NCI-H187 treated with DMSO at 0.1 percent for 48 hours (cell line): Measurements from ENCODE around the gene CPNE4.

Source experiments
- DNase-seq: peaks from one replicate; lab custom pipeline; 2025; lab: John Stamatoyannopoulos, UW

Gene CPNE4

DNA sequence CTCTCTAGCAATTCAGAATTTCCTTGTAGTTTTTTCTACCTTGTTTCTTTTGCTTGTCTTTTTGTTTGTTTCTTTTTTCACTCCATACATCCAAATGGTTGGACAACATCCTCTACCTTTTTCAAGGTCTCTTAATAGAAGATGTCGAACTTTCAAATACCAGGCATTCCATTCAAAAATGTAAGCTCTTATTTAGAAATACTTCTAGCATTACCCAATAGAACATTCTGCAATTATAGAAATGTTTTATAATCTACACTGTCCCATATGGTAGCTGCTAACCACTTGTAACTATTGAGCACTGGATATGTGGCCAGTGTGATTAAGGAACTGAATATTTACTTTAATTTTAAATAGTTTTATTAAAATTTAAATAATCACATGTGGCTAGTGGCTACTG lies 335.8 kb downstream of the CPNE4 start:
- no peak for DNase-seq

DNA sequence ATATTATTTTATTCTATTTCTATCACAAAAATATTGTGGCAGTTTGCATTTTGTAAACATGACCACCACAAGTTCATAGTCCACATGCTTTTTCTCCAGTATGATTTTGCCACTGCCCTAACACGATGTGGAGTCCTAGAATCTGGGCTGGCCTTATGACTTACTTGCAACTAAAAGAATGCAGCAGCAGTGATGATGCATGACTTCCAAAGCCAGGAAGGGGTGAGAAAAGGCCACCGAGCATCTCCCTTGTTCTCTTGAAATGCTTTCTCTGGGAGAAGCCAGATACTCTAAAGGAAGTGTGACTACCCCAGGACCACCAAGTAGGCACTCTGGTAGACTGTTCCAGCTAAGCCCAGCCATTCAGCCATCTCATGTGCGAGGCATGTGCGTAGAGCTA lies 340.4 kb downstream of the CPNE4 start:
- no peak for DNase-seq

DNA sequence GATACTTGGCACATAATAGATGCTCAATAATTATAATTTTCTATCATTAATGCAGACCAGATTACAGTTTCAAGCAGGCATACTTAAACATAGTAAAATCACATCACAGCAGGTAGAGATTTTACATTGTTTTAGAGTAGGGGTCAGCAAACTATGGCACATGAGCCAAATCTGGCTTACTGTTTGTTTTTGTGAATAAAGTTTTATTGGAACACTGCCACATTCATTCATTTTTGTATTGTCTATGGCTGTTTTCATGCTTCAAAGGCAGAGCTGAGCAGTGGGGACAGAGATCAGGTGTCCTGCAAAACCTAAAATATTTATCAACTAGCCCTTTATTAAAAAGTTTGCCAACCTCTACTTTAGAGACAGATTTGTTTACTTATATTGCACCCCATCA lies 342.5 kb downstream of the CPNE4 start:
- DNase-seq: no peak

DNA sequence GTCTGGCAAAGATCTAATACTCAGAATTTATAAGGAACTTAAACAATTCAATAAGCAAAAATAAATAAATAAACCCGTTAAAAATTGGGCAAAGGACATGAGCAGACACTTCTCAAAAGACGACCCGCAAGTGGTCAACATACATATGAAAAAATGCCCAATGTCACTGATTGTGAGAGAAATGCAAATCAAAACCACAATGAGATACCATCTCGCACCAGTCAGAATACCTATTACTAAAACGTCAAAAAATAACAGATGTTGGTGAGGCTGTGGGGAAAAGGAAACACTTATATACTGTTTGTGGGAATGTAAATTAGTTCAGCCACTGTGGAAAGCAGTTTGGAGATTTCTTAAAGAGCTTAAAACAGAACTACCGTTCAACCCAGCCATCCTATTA lies 344.0 kb downstream of the CPNE4 start:
- DNase-seq: no peak

DNA sequence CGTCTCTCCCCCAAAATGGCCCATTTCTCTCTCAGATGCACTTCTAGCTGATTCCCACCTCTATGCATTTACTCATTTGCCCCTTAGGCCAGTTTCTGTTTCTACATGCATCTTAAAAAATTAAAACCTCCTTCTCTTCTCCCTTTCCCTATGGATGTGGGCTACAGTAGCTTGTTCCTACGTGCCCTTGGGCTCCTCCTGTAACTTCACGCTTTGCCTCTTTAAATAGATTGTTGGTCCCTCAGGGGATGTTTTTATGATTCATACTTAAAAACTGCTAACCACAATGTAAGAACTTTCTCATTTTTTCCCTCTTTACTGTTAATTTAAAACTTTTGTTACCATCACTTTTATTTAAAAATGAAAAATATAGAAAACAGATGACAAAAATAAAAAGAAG lies 346.4 kb downstream of the CPNE4 start:
- no peak for DNase-seq

DNA sequence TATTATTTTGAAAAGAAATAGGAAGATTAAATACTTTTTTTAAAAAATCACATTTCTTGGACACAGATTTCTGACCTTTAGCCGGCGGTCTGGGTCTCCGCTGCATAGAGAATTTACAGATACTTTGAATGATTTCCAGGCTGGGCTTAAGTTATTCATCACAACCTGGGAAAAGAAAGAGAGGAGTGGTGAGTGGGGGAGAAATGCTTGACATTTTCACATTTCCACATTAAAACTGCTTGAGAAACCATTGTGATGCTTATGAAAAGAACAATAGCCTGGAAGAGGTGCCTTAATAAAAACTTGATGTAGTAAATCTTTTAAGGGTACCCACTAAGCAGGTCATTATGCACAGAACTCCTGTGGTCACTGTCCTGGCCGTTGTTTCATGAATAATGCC lies 365.2 kb downstream of the CPNE4 start:
- DNase-seq: no peak

DNA sequence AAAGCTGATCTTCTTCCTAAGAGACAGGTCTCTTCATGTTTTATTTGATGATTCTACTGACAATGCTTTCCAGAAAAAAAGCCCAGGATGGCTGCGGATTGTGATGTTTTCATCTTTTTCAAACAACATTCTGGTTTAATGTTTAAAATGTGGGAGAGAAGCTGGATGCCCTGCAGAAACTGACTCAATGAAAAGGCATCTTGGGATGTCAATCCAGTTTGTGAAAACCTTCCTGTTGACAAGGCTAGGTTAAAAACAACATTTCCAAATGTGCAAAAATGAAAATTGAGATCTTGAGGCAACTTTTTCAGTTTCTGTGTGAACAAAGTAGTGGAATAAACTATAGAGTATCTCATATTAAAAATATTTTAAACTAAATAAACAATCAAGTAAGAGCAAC lies 376.0 kb downstream of the CPNE4 start:
- DNase-seq: no peak

DNA sequence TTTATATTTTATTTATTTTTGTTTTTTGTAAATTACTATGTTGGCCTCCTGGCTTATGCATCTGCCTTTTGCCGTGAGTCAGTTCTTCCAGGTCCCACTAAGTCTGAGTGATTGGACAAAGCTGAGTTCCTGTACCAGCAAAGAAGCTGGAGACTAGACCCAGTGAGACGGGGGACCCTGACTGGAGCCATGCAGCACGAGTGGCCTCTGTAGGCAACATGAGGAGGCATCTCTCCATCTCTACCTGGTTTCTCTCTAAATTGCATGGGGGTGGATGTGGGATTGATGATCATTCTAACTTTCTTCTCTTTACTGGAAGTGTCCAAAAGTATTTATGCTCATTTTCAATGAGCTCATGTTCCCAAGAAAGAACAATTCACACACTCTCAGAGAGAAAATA lies 376.7 kb downstream of the CPNE4 start:
- DNase-seq: no peak

DNA sequence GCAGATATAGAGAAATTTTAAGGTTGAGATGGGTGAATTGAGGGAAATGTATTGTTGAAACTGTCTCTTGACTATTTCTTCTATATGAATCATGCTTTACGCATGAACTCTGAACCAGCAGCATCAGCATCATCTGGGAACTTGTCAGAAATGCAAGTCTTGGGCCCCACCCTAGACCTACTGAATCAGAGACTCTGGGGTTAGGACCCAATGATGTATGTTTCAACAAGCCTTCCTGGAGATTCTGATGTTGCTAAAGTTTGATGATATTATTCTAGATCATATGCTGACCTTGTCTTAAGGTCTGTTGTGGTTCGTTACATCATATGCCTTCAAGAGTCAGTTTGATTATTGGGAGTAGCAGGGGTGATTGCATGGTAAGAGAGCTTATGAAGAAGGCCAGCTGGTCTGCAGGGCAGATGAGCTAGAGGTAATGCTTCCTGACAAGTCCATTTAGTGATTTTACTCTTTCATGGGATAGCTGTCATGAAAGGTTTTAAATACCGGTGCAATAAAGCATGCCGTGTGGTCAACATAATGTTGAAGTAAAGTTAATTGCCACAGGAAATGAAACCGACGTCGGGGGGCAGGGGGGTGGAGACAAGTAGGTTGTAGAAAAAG lies 379.6 kb downstream of the CPNE4 start:
- no peak for DNase-seq

DNA sequence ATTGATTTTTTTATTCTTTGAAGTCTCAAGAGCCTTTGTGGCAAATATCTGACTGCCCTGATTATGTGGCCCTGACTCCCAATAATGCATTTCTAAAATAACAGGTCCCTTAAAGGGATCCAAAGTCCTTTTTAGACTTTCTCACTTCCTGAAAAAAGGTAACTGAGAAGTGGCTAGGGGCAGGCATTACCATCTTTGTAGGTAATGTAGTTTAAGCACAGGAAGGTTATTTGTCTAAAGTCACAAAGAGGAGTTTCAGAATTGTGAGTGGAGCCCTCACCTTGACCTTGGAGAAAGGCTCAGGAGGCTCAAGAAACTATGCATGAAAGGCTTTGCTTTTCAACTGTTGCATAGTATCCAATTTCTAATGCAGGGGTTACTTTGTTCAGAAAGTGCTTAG lies 389.2 kb downstream of the CPNE4 start:
- no peak for DNase-seq

DNA sequence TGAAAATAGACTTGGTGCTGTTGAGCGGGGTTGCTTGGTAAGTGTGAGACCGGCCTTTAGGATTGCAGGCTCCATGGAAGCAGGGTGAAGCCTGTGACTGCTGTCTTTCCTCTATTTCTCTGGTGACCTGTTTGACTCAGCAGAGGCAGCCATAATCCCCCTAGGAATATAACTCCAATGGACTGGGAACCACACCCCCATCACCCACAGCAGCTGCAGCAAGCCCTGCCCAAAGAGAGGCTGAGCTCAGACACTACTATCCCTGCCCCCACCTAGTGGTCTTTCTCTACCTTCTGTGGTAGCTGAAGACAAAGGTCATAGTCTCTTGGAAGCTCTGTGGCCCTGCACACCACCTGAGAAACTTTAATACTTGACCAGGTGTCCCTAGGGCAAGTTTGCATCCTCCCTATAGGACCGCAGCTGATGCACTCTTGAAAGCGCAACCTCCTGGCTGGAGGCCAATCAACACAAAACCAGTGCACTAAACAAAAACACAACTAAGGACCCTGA lies 398.5 kb downstream of the CPNE4 start:
- no peak for DNase-seq

DNA sequence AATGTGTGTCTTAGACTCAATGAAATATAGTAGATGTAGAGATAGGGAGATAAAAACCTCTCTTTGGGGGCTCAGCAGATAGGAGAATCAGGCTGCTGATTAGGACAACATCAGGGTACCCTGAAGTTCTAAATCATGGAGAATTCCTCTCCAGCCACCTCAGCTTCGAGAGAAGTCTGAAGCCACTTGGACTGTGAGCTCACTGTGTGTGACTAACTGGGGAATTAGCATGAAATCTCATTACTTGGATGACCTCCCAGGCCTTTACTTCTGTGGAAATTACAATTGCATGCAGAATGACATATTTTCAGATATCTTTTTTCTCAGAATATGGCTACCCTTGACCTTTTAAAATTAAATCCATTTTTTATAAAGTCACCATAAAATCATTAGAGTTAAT lies 404.0 kb downstream of the CPNE4 start:
- no peak for DNase-seq

DNA sequence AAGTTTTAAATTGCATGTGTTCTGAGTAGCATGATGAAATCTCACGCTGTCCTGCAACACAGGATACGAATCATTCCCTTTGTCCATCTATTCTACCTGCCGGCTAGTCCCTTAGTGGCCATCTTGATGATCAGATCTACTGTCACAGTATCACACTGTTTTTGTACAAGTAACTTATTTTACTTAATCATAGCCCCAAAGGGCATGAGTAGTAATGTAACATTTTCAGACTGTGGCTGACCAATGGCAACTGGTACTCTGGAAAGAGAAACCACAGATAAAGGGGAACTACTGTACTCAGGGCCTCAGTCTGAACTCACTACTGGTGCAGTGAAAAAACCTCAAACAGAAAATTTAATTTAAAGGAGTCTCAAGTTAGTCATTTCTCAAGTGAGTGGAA lies 404.7 kb downstream of the CPNE4 start:
- no peak for DNase-seq

DNA sequence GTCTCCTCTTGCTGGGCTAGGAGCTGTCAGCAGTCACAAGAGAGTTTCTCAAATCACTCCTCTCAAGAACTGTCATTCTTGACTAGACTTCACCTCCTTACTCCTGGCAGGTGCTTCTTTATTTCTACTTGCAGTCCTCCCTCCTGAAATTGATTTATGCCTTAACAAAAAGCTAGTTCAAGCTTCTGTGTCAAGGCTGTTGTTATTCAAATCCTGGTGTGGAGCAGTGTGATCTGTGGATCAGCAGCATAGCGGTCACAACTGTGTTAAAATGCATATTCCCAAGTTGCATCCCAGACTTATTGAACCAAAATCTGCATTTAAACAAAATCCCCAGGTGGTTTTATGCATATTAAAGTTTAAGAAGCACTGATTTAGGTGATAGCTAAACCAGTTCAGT lies 411.4 kb downstream of the CPNE4 start:
- DNase-seq: no peak

DNA sequence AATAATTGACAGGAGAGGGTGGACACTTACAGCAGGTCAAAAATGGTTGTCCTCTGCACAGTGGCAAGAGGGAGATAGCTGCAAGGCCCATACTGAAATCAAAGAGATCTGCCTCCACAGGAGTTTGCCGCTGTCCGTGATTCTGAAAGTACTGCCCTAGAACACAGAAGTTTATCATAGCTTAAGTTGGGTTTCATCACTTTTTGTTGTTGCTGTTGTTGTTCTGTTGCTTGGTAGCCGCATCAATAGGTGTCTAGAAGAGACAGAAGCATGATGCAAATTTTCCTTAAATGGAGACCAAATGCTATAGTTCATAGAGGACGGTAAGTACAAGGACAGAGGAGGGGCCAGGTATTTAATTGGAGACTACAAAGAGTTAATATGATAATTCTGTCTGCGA lies 412.1 kb downstream of the CPNE4 start:
- no peak for DNase-seq

DNA sequence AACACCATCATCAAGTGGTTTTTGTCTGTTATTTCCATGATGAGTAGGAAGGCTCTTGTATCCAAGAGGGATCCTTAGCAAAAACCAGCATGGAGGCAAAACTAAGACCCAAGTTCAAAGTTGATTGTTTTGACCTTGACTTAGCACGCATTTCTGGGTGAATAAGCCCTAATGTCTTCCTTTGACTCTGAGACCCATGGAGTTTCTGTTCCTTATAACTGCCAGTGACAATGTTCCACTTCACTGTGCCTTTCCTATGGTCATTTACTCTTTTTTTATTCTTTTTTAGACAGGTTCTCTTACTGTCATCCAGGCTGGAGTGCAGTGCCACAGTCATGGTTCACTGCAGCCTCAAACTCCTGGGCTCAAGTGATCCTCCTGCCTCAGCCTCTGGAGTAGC lies 413.8 kb downstream of the CPNE4 start:
- DNase-seq: no peak

DNA sequence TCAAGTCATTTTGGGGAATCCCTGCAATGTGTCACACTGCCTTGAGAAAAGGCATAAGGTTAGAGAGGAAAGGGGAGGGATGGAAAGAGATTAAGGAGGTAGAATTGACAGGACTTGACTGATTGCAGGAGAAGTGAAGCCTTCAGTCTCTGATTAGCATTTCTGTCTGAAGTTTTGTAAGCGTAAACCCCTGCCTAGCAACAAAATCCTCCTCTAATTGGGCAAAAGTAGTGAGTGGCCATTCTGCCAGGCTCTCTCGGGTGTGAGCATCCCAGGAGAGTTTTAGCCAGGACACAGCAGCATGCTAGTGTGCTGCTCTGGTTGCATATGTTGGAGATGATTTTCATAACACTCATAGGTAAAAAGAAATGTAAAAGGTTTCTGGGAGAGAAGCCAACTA lies 415.0 kb downstream of the CPNE4 start:
- no peak for DNase-seq

DNA sequence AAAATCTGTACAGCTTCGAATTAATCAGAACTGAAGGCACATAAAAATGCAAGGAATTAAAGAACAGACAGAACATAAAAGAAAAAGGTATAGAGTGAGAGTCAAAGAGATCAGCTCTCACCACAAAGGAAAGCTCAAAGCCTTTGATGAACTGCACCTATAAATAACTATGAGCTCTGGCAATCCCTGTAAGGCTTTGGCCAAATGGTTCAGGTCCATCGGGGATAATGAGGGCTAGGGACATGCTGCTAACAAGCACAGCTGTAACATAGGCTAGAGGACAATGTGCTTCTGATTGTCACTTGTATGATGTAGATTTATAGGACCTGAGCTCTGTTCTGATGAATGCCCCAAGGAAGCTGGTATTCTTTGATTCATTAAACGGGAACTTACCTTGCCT lies 418.1 kb downstream of the CPNE4 start:
- no peak for DNase-seq

DNA sequence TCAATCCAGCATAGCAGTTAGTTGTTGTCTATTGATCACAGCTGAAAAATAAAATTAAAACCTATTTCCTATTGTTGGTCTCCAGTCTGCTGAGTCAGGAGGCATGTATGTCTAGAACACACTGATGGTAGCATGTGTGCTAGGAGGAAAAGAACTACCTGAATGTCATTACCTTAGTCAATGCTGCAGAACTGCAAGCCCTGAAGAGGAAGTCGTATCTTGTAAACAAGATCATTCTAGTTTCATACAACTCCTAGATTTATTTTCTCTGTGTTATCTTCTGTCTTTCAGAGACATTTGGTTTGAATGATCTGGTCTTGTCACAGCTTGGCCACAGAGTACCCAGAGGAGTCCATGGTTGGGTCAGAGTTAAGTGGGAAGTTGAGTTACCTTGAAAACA lies 422.1 kb downstream of the CPNE4 start:
- DNase-seq: no peak

DNA sequence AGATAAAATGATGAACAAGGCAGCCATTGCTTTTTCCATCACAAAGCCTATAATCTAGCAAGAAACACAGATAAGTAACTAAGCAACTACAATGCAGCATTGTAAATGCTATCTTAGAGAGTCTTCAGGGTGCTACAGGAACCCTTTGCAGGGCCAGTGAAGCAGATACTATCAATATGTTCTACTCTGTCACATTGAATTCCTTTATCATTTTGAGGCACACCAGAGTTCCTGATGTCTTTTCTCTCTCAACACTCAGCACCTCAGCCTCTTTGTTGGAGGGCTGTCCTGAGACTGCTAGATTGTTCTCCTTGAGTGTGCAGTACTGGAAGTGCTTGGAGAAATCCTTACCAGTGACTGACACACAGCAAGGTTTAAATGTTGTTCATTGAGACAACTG lies 424.6 kb downstream of the CPNE4 start:
- no peak for DNase-seq

DNA sequence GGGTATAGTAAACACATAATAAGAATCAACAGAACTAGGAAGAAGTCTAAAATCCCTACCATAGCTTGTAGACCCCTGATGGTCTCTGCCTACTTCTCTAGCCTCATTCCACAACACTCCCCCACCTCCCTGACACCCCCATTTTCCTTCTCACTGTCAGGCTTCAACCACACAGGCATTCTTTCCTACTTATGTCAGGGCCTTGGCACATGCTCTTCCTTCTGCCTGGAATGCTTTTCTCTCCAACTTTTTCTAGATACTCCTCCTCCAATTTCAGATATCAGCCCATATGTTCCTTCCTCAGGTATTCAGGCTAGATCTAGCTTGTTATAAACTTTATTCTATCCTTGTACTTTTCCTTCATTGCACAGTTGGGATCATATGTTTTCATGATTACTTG lies 426.1 kb downstream of the CPNE4 start:
- no peak for DNase-seq

DNA sequence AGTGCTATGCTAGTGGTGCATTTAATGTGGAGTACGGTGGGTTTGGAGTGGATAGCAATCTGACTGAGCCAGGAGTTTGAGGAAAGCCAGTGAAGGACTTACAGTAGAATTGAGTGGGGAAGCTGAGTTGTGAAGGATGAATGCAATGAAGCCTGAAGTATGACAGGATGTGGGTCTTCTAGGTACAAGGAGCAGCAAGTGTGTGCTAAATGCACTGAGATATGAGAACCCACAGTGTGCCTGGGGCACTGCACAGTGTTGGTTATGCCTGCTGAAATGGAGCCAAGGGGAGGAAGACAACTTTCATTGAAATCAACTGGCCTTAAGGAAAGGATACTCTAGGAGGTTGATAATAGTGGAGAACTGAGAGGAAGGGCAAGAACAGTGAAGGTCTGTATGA lies 426.5 kb downstream of the CPNE4 start:
- DNase-seq: no peak

DNA sequence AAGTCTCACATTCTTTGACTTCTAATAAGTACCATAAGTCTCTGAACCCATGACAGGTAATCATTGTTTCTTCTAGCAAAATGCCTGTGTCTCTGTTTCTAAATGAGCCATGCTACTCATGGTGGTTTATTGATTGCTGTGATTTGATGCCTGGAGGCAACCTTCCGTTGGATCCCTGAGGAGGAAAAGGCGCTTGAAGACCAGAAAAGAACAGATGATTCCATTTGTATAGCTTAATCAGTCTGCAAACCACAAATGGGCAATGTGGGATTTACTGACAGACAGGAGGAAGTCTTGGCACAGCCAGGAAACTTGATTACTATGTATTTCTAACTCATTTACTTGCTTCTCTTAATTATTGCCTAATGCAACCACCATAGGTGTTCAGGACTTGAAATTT lies 428.9 kb downstream of the CPNE4 start:
- DNase-seq: no peak

DNA sequence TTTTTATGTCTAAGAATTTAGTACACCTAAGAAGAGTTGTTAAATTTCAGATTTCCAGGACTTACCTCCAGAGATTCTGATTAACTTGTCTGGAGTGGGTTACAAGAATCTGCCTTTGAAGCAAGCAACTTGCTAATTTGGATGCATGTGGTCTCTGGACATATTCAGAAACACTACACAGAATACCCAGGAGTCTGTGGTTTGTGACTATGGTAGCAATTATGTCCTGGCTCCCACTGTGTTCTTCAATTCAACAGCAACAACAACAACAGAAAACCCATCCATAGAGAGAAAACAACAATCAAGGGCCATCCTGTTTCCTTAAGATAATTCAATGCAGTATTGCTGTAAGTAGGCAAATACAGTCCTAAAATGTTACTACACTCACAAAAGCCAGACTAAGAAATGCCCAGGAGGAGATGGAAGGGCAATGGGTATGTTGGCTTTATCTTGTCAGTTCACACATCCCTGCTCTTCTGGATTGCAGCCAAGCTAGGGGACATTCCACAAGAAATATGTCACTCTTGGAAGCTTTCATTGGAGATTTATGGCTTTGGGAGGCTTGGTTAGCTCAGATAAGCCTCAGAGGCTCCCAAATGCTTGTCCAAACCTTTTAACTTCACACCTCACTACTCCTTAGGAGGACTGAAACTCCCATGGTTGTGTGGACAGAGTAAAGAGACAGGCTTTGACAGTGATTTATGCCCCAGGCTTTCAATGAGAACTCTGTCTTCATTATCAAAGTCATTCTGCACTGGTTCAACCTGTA lies 432.6 kb downstream of the CPNE4 start:
- no peak for DNase-seq
